HG03432 (cell line): ENCODE results near the gene PCAT6.
"Not testable (repeated sequence)": the region's sequence is repeated elsewhere in the genome, so short reads cannot be mapped to it uniquely, and the experiment has no call there.

Experiments
- ATAC-seq: cut with Tn5 transposase; IDR thresholded peaks from one replicate; pipeline ENCODE4 v1.9.1; 2021; ENCODE audit warnings: mild to moderate bottlenecking, moderate library complexity; ENCODE audit not compliant: unreplicated experiment

Gene PCAT6

DNA sequence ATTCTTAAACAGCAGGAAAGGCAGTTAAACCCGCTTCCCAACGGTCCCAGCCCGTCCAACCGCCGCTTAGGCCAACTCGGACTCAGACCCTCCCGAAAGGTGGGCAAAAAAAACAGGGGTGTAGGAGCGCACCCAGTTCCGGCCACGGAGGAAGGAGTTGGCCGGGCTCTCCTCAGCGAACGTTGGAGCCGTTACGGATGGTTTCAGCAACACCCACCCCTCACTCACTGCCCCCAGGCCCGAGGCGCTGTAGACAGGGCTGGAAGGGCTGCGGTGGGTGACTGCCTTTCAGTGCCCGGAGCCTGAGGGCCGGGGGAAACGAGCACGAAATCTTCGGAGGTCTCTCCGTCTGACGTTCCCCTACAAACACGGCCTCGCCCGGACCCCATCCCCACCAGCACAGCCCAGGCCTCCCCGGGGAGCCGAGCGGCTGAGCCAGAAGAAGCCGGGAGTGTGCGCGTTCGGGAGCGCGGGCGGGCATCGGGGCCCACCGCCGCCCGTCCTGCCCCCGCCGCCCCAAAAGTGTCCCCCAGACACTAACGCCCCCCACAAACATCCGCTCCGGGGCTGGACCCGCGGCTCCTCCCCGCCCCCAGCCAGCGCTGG lies 3.8 kb upstream of the PCAT6 start:
- no peak for ATAC-seq

DNA sequence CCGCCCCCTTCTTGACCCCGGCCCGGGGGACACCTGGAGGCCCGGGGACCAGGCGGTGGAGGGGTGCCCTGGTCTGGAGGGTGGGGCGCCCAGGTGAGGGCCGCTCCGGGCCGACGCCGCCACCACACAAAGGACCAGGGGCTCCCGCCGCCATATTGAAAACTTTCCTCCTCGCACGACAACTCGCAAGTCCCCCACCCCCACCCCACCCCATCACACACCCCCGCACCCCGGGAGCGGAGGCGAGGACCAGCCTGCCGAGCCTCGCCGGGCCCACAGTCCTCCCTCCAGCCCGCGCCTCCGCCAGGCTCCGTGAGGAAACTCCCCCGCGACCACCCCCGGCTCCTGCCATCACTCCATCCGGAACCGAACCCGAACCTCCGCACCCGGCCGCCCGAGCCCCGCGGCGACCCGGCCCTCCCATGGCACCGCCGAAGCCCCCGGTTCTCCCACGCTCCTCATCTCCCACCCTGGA lies 3.3 kb upstream of the PCAT6 start:
- no peak for ATAC-seq

DNA sequence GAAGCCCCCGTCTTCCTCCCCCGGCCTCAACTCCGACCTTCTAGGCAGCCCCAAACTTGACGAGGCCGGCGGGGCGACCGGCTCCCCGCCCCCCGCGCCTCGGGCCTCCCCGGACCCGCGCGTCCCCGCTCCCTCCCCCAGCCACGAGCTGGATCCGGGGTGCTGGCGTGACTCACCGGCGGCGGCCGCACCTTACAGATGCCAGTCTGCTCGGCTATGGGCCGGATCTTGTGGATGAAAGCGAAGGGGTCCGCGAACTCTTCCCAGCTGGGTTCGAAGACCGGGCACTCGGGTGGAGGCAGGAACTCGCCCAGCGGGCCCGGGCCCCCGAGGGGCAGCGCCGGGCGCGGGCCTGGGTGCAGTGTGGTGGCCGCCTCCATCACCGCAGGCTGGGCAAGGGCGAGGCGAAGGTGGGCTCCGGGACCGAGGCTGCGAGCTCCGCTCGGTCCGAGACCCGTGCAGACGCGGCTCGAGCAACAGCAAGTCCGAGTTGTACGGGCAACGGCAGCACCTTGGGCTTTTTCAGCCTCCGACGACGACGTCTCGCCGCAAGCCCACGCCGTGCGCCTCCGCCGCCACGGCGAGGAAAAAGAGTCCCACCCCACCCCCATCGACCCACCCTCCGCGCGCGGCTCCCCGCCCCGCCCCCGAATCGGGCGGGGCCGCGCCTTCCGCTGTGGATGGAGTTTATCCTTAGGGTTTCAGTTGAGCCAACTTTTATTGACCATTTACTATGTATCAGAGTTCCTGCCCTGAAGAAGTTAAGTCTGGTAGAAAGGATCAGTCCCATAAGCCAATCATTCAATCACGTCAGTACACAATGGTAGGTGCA lies 2.6 kb upstream of the PCAT6 start, which contains the start of gene KDM5B:
Gene KDM5B, minus strand, starts transcription at position 496 of the 832 bp plus-strand sequence. Its CDS starts 116 bp downstream, at position 380.
- no peak for ATAC-seq

DNA sequence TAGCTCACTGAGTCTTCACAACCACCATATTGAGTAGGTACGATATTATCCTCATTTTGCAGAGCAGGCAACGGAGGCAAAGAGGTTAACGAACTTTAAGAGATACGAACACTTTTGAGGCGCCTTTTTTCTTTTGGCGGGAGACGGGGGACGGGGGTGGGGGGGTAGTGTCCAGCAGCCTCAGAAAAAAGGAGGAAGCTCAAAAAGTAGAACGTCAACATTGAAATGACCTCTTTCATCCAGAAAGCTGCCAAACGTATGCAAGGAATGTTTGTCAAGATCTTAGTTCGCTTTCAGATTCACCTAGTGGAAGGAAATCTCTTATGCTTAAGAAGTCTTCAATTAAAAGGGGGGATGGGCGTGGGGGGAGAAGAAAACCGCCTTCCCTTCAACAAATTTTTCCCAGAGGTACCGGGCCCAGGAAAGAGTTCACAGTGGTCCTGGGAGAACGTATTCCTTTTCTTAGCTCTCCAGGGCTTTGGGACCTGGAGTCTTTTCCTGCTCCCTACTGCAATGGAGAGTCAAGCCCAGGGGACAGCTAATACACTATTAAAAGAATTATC lies 1.1 kb upstream of the PCAT6 start:
- ATAC-seq: no peak

DNA sequence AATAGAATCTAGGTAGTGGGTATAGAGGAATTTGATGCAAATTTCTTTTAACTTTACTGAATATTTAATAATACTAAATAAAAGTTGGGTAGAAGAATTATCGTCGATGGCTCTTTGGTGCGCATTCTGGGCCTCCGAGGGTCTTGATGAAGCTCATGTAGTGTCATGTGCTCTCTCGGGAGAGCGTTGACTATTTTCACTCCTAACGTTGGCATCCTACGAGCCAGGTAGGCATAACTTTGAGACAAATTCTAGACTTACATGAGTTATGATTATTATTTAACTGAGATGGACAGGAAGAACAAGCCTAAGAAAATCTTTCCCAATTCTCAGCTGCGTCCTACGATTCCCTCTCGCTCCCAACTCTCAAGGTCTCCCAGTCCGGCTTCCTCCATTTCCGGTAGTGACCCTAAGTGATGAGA lies 550 bp upstream of the PCAT6 start:
- ATAC-seq: no peak

DNA sequence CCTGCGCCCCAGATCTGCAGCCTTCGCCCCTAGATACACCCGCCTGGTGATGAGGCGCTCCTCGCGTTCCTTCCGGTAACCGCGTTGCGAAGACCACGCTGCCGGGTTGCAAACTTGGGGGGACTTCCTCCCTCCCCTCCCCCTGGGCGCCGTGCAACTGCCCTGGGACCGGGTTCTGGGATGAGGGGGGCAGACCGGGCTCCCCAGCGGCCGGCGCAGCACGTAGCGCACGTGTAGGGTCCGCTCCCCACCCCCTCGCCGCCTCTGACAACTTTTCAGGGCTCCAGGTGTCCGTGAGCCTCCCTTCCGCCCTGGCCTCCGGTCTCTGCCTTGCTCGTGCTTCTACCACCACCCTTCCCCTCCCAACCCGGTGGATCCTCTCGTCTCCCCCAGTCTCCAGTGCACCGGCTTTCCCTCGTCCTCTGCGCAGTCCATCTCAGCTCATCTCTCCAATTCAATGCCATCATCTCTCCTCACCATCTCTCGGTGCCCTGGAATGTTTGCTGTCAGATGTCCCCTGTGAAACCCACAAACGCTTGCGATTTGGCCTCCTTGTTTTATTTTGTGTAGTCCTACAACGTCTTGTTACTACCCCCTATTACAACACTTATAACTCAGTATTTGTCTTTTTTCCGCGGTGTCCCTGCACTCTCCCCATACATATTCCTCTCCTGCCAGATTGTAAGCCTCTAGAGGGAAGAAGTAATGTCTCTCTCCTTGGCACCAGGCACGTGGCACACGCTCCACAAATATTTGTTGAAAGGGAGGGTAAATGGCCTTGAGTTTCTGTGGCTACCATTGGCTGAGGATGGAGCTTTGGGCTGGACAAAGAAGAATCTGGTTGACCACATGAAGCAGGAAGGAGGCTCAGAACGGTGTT lies 782 bp downstream of the PCAT6 start:
- peak; percentile 26 for ATAC-seq

DNA sequence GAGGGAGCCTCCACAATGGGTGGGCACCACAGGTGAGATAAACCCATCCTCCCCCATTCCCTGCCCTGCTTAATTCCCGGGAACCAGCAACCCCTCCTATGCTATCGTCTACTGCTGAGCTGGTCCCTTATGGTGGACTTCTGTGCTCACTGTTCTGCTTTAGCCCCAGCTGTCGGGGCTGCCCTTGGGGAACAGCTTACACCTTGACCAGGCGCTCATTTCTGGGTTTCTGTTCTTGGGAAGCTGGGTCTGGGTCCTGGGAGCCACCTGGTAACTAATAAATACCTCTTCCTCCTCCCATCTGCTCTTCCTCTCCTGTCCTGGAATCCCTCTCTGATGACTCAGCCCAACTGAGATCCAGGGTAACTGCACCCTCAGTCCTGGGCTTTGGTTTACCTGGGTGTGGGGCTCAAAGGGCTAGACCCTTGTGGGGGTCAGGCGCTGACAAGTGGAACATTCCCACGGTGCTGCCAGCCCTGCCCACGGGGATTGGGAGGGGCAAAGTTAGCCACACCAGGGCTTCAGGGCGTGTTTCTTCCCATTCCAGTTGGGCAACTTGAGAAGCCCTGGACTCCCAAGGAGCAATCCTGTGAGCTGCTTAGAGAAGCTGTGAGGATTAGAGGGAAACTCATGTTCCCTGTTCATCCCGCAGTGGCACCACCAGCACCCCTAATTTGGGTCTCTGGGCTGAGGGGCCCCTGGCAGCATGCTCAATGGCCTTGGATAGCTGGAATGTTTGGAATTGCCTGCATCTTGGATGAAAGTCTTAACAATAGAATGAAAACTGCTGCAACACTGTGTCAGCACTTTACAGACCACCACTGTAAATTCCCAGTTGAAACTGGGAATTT lies 1.6 kb downstream of the PCAT6 start:
- no peak for ATAC-seq

DNA sequence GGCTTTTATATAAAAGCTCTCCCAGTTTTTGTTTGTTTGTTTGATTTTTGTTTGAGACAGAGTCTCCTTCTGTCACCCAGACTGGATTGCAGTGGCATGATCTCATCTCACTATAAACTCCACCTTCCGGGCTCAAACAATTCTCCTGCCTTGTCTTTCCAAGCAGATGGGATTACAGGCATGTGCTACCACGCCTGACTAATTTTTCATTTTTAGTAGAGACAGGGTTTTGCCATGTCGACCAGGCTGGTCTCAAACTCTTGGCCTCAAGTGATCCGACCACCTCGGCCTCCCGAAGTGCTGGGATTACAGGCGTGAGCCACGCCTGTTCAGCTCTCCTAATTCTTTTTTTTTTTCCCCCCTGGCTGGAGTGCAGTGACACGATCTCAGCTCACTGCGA lies 4.4 kb downstream of the PCAT6 start:
- no peak for ATAC-seq

DNA sequence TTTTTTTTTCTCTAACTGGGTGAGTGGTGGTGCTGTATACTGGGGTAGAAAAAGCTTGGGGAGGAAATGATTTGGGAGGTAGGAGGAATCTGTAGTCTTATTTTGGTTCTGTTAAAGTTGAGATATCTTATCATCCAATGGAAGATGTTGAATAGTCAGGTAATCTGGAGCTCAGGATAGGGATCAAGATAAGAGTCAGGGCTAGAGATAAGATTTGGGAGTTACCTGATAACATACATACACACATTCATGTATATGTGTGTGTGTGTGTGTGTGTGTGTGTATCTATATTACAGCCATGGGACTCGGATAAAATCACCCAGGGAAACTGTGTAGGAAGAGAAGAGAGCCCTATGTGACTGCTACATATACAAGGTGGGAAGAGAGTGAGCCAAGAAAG lies 8.1 kb downstream of the PCAT6 start:
- ATAC-seq: no peak

DNA sequence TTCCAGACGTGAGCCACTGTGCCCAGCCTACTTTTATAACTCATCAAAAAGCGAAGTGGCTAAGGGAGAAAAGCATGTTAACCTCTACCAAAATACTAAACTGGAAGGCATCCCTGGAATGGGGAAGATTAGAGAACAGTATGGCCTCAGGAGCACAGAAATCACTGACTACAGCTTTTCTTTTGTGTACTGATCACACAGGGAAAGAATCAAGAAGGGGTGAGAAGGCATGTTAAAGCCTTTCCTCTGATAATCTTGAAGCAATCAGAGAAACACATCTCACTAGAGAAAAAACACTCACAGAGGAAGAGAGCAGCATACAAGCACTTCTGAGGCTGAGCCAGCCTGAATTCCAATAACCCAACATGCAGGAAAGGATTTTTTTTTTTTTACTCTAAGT lies 10.7 kb downstream of the PCAT6 start:
- ATAC-seq: no peak

DNA sequence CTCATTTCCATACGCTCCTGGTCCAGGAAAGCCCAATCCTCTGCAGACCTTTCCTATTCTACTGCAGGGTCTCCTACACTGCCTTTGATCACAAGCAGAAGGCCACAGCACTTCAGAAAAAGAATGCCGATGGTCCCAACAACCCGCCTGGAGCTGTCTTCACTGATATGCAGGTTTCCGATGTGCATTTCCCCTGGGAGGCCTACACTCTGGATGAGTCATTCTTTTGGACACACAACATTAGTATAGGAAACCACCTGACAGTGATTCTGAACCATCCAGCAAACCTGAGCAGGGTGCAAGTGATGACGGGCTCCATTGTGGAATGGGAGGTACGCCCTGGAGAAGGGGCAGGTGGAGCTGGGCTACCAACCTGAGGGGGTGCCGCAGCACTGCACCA lies 15.0 kb downstream of the PCAT6 start:
- ATAC-seq: no peak

DNA sequence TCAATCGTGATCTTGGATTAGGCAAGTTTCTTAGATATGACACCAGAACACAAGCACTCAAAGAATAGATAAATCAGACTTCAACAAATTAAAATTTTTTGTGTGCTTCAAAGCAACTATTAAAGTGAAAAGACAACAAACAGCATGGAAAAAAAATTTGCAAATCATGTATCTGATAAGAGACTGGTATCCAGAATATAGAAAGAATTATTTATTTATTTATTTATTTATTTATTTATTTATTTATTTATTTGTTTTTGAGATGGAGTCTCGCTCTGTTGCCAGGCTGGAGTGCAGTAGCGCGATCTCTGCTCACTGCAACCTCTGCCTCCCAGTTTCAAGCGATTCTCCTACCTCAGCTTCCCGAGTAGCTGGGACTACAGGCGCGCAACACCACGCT lies 18.5 kb downstream of the PCAT6 start:
- not testable (repeated sequence) for ATAC-seq

DNA sequence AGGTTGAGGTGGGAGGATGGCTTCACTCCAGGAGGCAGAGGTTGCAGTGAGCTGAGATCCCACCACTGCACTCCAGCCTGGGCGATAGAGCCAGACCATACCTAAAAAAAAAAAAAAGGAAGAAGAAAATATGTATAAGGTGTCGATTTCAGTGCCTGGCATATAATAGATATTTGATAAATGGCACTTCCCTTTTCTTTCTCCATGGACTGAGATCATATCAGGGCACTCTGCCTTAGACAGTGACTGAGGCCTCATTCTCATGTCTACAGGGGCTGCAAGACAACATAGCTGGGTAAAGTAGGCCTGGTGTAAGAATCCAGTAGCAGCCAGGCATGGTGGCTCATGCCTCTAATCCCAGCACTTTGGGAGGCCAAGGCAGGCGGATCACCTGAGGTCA lies 21.2 kb downstream of the PCAT6 start:
- no peak for ATAC-seq

DNA sequence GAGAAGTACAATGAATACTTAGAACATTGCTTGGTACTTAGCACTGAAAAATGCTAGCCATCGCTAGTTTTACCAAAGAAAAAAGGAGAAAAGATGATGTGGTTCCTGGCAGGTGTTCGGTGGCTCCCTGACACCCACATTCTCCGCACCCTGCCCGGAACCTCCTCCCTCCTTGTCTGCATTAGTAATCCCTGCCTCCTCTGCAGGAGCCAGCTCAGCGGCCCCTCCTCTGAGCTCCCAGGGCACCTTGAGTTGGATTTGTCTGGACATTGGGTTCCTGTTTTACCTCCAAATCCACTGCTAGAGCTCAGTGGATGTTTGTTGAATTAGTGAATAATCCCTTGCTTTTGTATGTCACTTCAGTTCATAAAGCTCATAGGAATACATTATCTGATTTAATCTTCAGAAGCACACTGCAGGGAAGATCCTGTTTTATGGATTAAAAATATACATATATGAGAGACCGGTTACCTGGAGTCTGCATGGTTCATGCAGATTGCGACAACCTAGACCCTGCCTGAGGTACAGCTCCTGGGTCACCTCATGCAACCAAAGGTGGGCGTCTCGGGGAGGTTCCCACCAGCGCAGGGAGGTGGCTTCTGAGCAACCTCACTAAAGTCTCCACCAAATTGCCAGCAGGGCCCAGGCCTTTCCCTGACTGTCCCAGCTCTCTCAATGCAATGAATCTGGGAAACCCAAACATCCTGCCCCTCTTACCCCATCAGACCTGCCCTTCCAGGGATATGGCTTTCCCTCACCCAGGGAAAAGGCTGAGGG lies 24.2 kb downstream of the PCAT6 start:
- ATAC-seq: no peak

DNA sequence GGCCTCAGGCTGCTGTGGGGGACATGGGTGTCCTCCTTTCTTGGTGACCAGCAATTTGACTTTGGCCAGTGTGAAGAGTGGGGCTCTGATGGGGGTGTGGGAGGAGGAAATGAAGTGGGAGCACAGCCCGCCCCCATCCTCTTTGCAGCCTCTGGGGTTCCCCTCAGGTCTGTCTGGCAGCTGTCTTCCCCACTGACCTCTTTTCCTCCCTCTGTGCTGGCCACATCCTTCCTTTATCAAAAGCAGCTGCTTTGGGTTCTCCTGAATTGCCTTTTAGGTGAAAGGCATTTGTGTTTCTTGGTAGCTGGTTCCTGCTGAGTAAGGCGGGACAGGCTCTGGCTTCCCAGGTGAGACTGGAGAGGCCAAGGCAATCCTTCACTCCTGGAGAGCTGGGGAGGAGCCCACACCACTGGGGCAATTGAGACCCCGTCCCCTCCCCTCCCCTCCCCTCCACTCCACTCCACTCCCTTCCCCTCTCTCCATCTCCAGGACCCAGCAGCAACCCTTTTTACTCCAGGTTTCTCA lies 24.9 kb downstream of the PCAT6 start:
- no peak for ATAC-seq

DNA sequence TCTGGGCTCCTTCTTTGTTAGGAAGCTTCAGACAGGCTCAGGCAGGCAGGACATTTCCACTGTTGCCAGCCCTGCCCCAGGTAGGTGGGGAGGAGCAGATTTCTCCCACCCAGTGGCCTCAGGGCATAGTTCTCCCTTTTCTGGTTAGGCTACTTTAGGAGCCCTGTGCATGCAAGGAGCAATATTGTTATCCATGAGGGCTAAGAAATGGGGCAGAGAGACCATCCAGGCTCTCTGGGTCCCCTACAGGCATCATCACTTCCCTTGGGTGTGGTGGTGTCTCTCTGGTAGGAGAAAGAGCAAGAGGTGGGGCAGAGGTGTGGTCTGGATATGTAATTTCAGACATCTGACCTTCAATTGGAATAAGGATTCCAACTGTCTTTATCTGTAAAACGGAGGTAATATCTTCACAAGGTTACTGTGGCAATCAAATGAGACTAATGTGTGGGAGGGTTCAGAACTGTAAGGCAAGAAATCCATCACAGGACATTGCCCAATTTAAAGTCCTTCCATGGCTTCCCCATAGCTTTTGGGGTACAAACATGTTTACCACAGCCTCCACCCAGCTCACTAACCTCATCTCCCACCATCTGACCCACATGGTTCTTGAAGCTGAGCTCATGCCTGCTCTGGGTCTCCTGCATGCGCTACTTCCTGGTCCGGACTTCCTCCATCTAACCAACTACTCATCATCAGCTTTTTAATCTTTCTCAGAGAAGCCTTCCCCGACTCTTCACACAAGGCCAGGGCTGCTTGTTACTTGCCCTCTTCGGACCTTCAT lies 26.1 kb downstream of the PCAT6 start:
- no peak for ATAC-seq

DNA sequence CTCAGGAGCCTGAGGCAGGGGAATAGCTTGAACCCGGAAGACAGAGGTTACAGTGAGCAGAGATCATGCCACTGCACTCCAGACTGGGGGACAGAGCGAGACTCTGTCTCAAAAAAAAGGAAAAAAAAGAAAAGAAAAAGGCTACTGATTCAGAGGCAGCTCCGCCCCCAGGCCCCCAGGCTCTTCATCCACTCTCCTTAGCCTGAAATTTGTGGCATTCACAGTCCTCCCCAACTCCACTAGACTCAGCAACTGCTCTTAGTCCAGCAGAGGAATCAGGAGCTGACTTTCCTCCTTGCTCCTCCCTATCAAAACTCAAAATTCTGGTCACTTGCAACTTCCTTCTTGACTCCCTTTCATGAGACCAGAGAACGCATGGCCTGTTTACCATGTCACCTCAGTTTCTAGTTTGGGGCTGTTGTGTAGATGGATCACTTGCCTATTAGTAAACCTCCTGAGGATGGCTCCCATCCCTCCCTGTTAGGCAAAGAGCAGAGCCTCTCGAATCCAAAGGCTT lies 27.1 kb downstream of the PCAT6 start:
- ATAC-seq: no peak

DNA sequence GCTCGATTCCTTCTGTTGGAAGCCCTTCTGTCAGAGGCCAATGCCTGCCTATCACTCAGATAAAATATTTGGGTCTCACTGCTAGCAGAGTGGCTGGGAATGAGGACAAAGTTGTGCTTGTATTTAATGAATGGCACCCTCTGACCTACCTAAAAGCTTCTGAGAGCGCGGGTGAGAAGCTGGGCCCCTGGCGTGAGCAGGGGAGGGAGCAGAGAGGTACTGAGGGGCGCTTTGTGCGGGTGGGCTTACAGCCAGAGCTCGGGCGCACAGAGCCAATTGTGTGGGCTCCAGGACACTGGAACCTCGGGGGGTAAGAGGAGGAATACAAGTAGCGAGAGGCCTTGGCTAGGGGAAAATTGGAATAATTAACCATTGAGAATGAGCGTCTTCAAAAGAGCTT lies 32.3 kb downstream of the PCAT6 start:
- no peak for ATAC-seq
